SK-N-SH (cell line): ENCODE measurements around the gene DEGS2. TPM values are rescaled to one million over a fixed set of nuclear protein-coding genes. Genes with fewer than 3 reads are reported as not detected.

Source experiments
- CTCF ChIA-PET: fragments of 300-600, 350-600 bp; formaldehyde crosslinking; extraction: SDS; loops from one replicate; lab custom pipeline; 2021; lab: Yijun Ruan, JAX
- POLR2A ChIA-PET: fragments of 350-600 bp; sonication (Branson Sonifier 250); formaldehyde crosslinking; extraction: SDS; loops from one replicate; lab custom pipeline; 2020; ENCODE audit warnings: antibody characterized with exemption, inconsistent platforms; lab: Yijun Ruan, JAX
- DNase-seq: peaks from one replicate; pipeline ENCODE4 v3.0.0; 2012
- H2AFZ ChIP-seq: fragments of 200-600 bp; sonication (generic); 2 replicates; pipeline ENCODE4 v1.8.1; 2016; ENCODE audit warnings: antibody characterized with exemption, mild to moderate bottlenecking, low read depth
- H3F3A ChIP-seq: fragments of 200-600 bp; sonication (generic); replicated peaks from 2 replicates; pipeline ENCODE3; 2016; ENCODE audit warnings: antibody characterized with exemption, mild to moderate bottlenecking; ENCODE audit not compliant: insufficient read depth
- H3K27ac ChIP-seq, 2 experiments: fragments of 200-500 bp in 1 of 2; fragments of 200-600 bp in 1 of 2; sonication (Bioruptor generic) in 1 of 2; sonication (generic), shearing (Covaris generic) in 1 of 2; 2 replicates each; pipeline versions ENCODE4 v1.5.1 to v1.6.1; 2014 to 2016; ENCODE audit warnings: low read depth in 2 of 2, inconsistent platforms in 1 of 2, low read length in 1 of 2, mild to moderate bottlenecking in 1 of 2, mixed read lengths in 1 of 2
- H3K27me3 ChIP-seq: fragments of 200-600 bp; sonication (generic), shearing (Covaris generic); 2 replicates; pipeline ENCODE4 v1.6.1; 2016; ENCODE audit warnings: mixed run types; ENCODE audit not compliant: insufficient read depth
- H3K36me3 ChIP-seq, 2 experiments: fragments of 200-500 bp in 1 of 2; fragments of 200-600 bp in 1 of 2; sonication (Bioruptor generic) in 1 of 2; sonication (generic) in 1 of 2; replicated peaks in 1 of 2; 2 replicates each; pipeline versions ENCODE3 to v1.5.1; 2014 to 2016; ENCODE audit warnings: low read length in 1 of 2, mild to moderate bottlenecking in 1 of 2; ENCODE audit not compliant: insufficient read depth in 2 of 2, control insufficient read depth in 1 of 2
- H3K4me1 ChIP-seq, 2 experiments: fragments of 200-500 bp in 1 of 2; fragments of 200-600 bp in 1 of 2; sonication (Bioruptor generic) in 1 of 2; sonication (generic), shearing (Covaris generic) in 1 of 2; 2 replicates each; pipeline versions ENCODE4 v1.5.1 to v1.6.1; 2014 to 2016; ENCODE audit warnings: low read depth in 1 of 2, low read length in 1 of 2, mixed run types in 1 of 2; ENCODE audit not compliant: insufficient read depth in 2 of 2, control insufficient read depth in 1 of 2
- H3K4me2 ChIP-seq: fragments of 200-600 bp; sonication (generic), shearing (Covaris generic); 2 replicates; pipeline ENCODE4 v1.6.1; 2017; ENCODE audit warnings: mixed run types
- H3K4me3 ChIP-seq, 2 experiments: fragments of 200-500 bp in 1 of 2; fragments of 200-600 bp in 1 of 2; sonication (Bioruptor generic) in 1 of 2; sonication (generic), shearing (Covaris generic) in 1 of 2; 2 replicates each; pipeline versions ENCODE4 v1.5.1 to v1.8.1; 2014 to 2016; ENCODE audit warnings: low read depth in 2 of 2, inconsistent platforms in 1 of 2, low read length in 1 of 2, mild to moderate bottlenecking in 1 of 2, mixed read lengths in 1 of 2, moderate library complexity in 1 of 2
- H3K79me2 ChIP-seq: fragments of 200-600 bp; sonication (generic); 2 replicates; pipeline ENCODE4 v1.8.1; 2017; ENCODE audit warnings: mild to moderate bottlenecking; ENCODE audit not compliant: insufficient read depth
- H3K9ac ChIP-seq: fragments of 200-600 bp; sonication (generic); 2 replicates; pipeline ENCODE4 v1.6.1; 2017; ENCODE audit warnings: mixed run types
- H3K9me2 ChIP-seq: fragments of 200-600 bp; sonication (generic); 2 replicates; pipeline ENCODE4 v1.6.1; 2017; ENCODE audit warnings: mixed run types
- H3K9me3 ChIP-seq: fragments of 200-600 bp; sonication (generic); 2 replicates; pipeline ENCODE4 v1.6.1; 2017; ENCODE audit warnings: mixed run types, mild to moderate bottlenecking, moderate library complexity
- H4K20me1 ChIP-seq: fragments of 200-600 bp; sonication (generic); 2 replicates; pipeline ENCODE4 v1.6.1; 2017; ENCODE audit warnings: mild to moderate bottlenecking, mixed run types; ENCODE audit not compliant: insufficient read depth
- CHD2 ChIP-seq: fragments of 150-350 bp; IDR thresholded peaks from 2 replicates; pipeline ENCODE4 v1.6.1; 2018; ENCODE audit warnings: low read length; ENCODE audit not compliant: partially characterized antibody
- EP300 ChIP-seq, 2 experiments: IDR thresholded peaks; 2 replicates each; pipeline versions ENCODE4 v1.4.0 to v1.6.1; 2012; ENCODE audit warnings: borderline replicate concordance in 1 of 2, low read depth in 1 of 2, low read length in 1 of 2
- EZH2phosphoT487 ChIP-seq: fragments of 200-600 bp; sonication (generic); IDR thresholded peaks from 2 replicates; pipeline ENCODE4 v1.6.1; 2017; ENCODE audit warnings: low read depth, mixed run types, mild to moderate bottlenecking, antibody characterized with exemption, moderate library complexity, borderline replicate concordance
- NFIC ChIP-seq: IDR thresholded peaks from 2 replicates; pipeline ENCODE4 v1.4.0; 2012; ENCODE audit warnings: borderline replicate concordance
- SMC3 ChIP-seq: IDR thresholded peaks from 2 replicates; pipeline ENCODE4 v1.6.1; 2012; ENCODE audit warnings: low read depth, low read length, improper control_type of control experiment
- TAF1 ChIP-seq: IDR thresholded peaks from 2 replicates; pipeline ENCODE4 v1.6.1; 2012; ENCODE audit warnings: low read depth, mild to moderate bottlenecking, low read length, moderate library complexity, borderline replicate concordance
- TCF12 ChIP-seq: IDR thresholded peaks from 2 replicates; pipeline ENCODE4 v1.4.0; 2012
- WGBS: methylation state at CpG from one replicate; pipeline ENCODE4 v1.1.6; 2017; ENCODE audit warnings: low lambda C conversion rate; 5-methylcytosine and 5-hydroxymethylcytosine counted together
- polyA plus RNA-seq, 3 experiments: library from polyadenylated mRNA; depleted of rRNA; stranded (reverse); fragments of >200 nt; gene quantifications; 2 replicates each; pipeline ENCODE4 v1.2.3, GENCODE V29; 2012
- TF ChIP-seq, protein P1 (sequence below): IDR thresholded peaks from 2 replicates; pipeline ENCODE4 v1.4.0; 2012; ENCODE audit warnings: low read depth, borderline replicate concordance
- TF ChIP-seq, protein P2 (sequence below): IDR thresholded peaks from 2 replicates; pipeline ENCODE4; 2012
- TF ChIP-seq, protein P3 (sequence below): fragments of 150-350 bp; IDR thresholded peaks from 2 replicates; pipeline ENCODE4 v1.6.1; 2017; ENCODE audit warnings: antibody characterized with exemption, low read length, low read depth, borderline replicate concordance

DEGS2 gene
- polyA plus RNA-seq, 1 of the 3 experiments (the other 2 are of a cell fraction), result 0.02 TPM

DNA sequence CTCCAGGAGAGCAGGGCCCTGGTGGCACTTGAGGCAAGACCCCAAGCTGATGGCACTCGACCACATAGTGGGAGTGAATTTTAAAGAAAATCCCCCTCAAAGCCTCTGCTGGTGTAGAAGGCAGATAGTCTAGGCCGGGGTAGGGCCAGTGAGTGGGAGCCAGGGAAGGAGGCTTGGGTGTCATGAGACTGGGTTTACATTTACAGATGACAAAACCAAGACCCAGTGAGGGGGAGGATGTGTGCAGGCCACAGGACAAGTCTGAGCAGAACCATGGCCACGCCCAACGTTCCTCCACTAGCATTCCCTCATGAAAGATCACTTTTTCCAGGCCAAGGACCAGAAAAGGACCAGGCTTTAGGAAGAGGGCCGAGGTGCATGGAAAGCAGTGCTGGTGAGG lies 52.2 kb downstream of the DEGS2 start:
- peaks cover 16% of the 10 kb centered on the region for H3F3A ChIP-seq
- no peak overlapping the region for H3K4me3 ChIP-seq
- no peak overlapping the region for H3K9ac ChIP-seq
- POLR2A ChIA-PET, result no interaction called here
- no peaks in the 10 kb centered on the region for H3K27me3 ChIP-seq
- CTCF ChIA-PET, result interaction anchor here (0.9 to 5.1 kb wide), 23 partner anchors 8 to 160 kb away, joined by 3 to 70 read pairs (median 8); partner anchors contain the start of gene DEGS2
- no peak overlapping the region for H2AFZ ChIP-seq
- H3K27ac ChIP-seq, result no peak overlapping the region
- H4K20me1 ChIP-seq, result 0 out of 2 replicates have a peak, but pooled peaks cover 3% of the 10 kb centered on the region
- TF ChIP-seq NFIC (no peak), CHD2 (no peak), TAF1 (no peak)
- TF ChIP-seq, protein P1, sequence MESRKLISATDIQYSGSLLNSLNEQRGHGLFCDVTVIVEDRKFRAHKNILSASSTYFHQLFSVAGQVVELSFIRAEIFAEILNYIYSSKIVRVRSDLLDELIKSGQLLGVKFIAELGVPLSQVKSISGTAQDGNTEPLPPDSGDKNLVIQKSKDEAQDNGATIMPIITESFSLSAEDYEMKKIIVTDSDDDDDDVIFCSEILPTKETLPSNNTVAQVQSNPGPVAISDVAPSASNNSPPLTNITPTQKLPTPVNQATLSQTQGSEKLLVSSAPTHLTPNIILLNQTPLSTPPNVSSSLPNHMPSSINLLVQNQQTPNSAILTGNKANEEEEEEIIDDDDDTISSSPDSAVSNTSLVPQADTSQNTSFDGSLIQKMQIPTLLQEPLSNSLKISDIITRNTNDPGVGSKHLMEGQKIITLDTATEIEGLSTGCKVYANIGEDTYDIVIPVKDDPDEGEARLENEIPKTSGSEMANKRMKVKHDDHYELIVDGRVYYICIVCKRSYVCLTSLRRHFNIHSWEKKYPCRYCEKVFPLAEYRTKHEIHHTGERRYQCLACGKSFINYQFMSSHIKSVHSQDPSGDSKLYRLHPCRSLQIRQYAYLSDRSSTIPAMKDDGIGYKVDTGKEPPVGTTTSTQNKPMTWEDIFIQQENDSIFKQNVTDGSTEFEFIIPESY, result no peak
- TF ChIP-seq, protein P2, sequence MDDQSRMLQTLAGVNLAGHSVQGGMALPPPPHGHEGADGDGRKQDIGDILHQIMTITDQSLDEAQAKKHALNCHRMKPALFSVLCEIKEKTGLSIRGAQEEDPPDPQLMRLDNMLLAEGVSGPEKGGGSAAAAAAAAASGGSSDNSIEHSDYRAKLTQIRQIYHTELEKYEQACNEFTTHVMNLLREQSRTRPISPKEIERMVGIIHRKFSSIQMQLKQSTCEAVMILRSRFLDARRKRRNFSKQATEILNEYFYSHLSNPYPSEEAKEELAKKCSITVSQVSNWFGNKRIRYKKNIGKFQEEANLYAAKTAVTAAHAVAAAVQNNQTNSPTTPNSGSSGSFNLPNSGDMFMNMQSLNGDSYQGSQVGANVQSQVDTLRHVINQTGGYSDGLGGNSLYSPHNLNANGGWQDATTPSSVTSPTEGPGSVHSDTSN, result no peak
- H3K9me2 ChIP-seq, result no peaks in the 10 kb centered on the region
- H3K4me2 ChIP-seq, result no peak overlapping the region
- no peak for DNase-seq
- H3K9me3 ChIP-seq, result no peaks in the 10 kb centered on the region
- 93% methylated on average over 5 of the region's 5 CpGs for WGBS
- peaks cover 15 to 30% of the 10 kb centered on the region in 2 experiments; a peak in 3 of 4 replicates for H3K4me1 ChIP-seq
- no peaks in the 10 kb centered on the region for H3K79me2 ChIP-seq
- H3K36me3 ChIP-seq, result no peaks in the 10 kb centered on the region

DNA sequence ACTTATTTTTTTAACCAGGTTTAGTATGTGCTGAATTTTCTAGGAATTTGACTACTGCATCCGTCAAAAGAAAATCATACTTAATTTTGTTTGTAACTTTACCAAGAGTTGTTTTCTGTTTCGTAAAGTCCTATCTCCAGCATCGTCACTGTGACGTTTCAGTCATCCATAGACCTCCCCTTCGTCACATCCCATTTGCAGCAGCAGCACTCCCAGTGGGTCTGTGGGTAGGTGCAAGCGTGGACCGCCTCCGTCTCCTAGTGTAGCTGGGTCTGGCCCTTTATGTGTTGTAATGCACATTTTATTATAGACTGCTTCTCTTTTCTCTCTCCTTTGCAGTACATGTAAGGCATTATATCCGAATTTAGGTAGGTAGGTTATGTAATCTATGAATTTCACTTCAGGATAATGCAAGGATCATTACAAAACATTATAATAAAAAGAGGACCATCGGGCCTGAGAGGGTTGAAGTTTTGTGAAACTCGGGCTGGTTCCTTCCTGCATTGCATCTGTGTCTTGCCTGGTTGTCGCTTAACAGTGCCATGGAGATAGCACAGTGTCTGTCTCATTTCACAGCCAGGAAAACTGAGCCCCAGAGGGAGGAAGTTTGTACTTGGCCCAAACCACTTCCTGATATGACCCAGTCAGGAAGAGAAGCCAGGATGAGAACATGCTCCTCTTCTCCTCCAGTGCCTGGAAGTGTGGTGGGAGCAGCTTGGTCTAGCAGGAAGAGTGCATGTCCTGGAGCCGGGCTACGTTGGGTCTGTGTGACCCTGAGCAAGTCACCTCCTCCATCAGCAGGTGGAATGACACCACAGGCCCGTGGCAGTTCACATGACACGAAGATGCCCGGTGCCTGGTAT lies 53.0 kb downstream of the DEGS2 start:
- Histone ChIP-seq H2AFZ (no peak overlapping the region), H3K79me2 (no peaks in the 10 kb centered on the region), H3K4me3 (no peak overlapping the region), H4K20me1 (0 out of 2 replicates have a peak, but pooled peaks cover 3% of the 10 kb centered on the region), H3K36me3 (no peaks in the 10 kb centered on the region), H3K27me3 (no peaks in the 10 kb centered on the region), H3K27ac (no peak overlapping the region), H3F3A (peaks cover 16% of the 10 kb centered on the region), H3K4me2 (no peak overlapping the region), H3K9me3 (no peaks in the 10 kb centered on the region), H3K4me1 (peaks cover 15 to 30% of the 10 kb centered on the region in 2 experiments; a peak in 3 of 4 replicates), H3K9ac (no peak overlapping the region), H3K9me2 (no peaks in the 10 kb centered on the region)
- TF ChIP-seq EP300 (IDR thresholded peaks at IDR 0.05; ENCODE audit: borderline replicate concordance in 1 of 2, low read depth in 1 of 2, low read length in 1 of 2) (no peak), EZH2phosphoT487 (no peak), TCF12 (no peak), SMC3 (no peak)
- TF ChIP-seq, protein P3, sequence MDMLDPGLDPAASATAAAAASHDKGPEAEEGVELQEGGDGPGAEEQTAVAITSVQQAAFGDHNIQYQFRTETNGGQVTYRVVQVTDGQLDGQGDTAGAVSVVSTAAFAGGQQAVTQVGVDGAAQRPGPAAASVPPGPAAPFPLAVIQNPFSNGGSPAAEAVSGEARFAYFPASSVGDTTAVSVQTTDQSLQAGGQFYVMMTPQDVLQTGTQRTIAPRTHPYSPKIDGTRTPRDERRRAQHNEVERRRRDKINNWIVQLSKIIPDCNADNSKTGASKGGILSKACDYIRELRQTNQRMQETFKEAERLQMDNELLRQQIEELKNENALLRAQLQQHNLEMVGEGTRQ, result no peak
- ChIA-PET POLR2A (no interaction called here), CTCF (interaction anchor here (1.6 to 4.8 kb wide), 4 partner anchors 11 to 124 kb away, joined by 4 to 68 read pairs (median 23); no protein-coding TSS in a partner anchor)
- no peak for DNase-seq
- 92% methylated on average over 16 of the region's 17 CpGs for WGBS
